SK-N-SH (cell line): ENCODE measurements around the gene GNG12. TPM values are rescaled to one million over a fixed set of nuclear protein-coding genes. Genes with fewer than 3 reads are reported as not detected.

ENCODE experiments used
- CTCF ChIA-PET: fragments of 300-600, 350-600 bp; formaldehyde crosslinking; extraction: SDS; loops from one replicate; lab custom pipeline; 2021; lab: Yijun Ruan, JAX
- POLR2A ChIA-PET: fragments of 350-600 bp; sonication (Branson Sonifier 250); formaldehyde crosslinking; extraction: SDS; loops from one replicate; lab custom pipeline; 2020; ENCODE audit warnings: antibody characterized with exemption, inconsistent platforms; lab: Yijun Ruan, JAX
- DNase-seq: peaks from one replicate; pipeline ENCODE4 v3.0.0; 2012
- H2AFZ ChIP-seq: fragments of 200-600 bp; sonication (generic); 2 replicates; pipeline ENCODE4 v1.8.1; 2016; ENCODE audit warnings: antibody characterized with exemption, mild to moderate bottlenecking, low read depth
- H3F3A ChIP-seq: fragments of 200-600 bp; sonication (generic); replicated peaks from 2 replicates; pipeline ENCODE3; 2016; ENCODE audit warnings: antibody characterized with exemption, mild to moderate bottlenecking; ENCODE audit not compliant: insufficient read depth
- H3K27ac ChIP-seq, 2 experiments: fragments of 200-500 bp in 1 of 2; fragments of 200-600 bp in 1 of 2; sonication (Bioruptor generic) in 1 of 2; sonication (generic), shearing (Covaris generic) in 1 of 2; 2 replicates each; pipeline versions ENCODE4 v1.5.1 to v1.6.1; 2014 to 2016; ENCODE audit warnings: low read depth in 2 of 2, inconsistent platforms in 1 of 2, low read length in 1 of 2, mild to moderate bottlenecking in 1 of 2, mixed read lengths in 1 of 2
- H3K27me3 ChIP-seq: fragments of 200-600 bp; sonication (generic), shearing (Covaris generic); 2 replicates; pipeline ENCODE4 v1.6.1; 2016; ENCODE audit warnings: mixed run types; ENCODE audit not compliant: insufficient read depth
- H3K36me3 ChIP-seq, 2 experiments: fragments of 200-500 bp in 1 of 2; fragments of 200-600 bp in 1 of 2; sonication (Bioruptor generic) in 1 of 2; sonication (generic) in 1 of 2; replicated peaks in 1 of 2; 2 replicates each; pipeline versions ENCODE3 to v1.5.1; 2014 to 2016; ENCODE audit warnings: low read length in 1 of 2, mild to moderate bottlenecking in 1 of 2; ENCODE audit not compliant: insufficient read depth in 2 of 2, control insufficient read depth in 1 of 2
- H3K4me1 ChIP-seq, 2 experiments: fragments of 200-500 bp in 1 of 2; fragments of 200-600 bp in 1 of 2; sonication (Bioruptor generic) in 1 of 2; sonication (generic), shearing (Covaris generic) in 1 of 2; 2 replicates each; pipeline versions ENCODE4 v1.5.1 to v1.6.1; 2014 to 2016; ENCODE audit warnings: low read depth in 1 of 2, low read length in 1 of 2, mixed run types in 1 of 2; ENCODE audit not compliant: insufficient read depth in 2 of 2, control insufficient read depth in 1 of 2
- H3K4me2 ChIP-seq: fragments of 200-600 bp; sonication (generic), shearing (Covaris generic); 2 replicates; pipeline ENCODE4 v1.6.1; 2017; ENCODE audit warnings: mixed run types
- H3K4me3 ChIP-seq, 2 experiments: fragments of 200-500 bp in 1 of 2; fragments of 200-600 bp in 1 of 2; sonication (Bioruptor generic) in 1 of 2; sonication (generic), shearing (Covaris generic) in 1 of 2; 2 replicates each; pipeline versions ENCODE4 v1.5.1 to v1.8.1; 2014 to 2016; ENCODE audit warnings: low read depth in 2 of 2, inconsistent platforms in 1 of 2, low read length in 1 of 2, mild to moderate bottlenecking in 1 of 2, mixed read lengths in 1 of 2, moderate library complexity in 1 of 2
- H3K79me2 ChIP-seq: fragments of 200-600 bp; sonication (generic); 2 replicates; pipeline ENCODE4 v1.8.1; 2017; ENCODE audit warnings: mild to moderate bottlenecking; ENCODE audit not compliant: insufficient read depth
- H3K9ac ChIP-seq: fragments of 200-600 bp; sonication (generic); 2 replicates; pipeline ENCODE4 v1.6.1; 2017; ENCODE audit warnings: mixed run types
- H3K9me2 ChIP-seq: fragments of 200-600 bp; sonication (generic); 2 replicates; pipeline ENCODE4 v1.6.1; 2017; ENCODE audit warnings: mixed run types
- H3K9me3 ChIP-seq: fragments of 200-600 bp; sonication (generic); 2 replicates; pipeline ENCODE4 v1.6.1; 2017; ENCODE audit warnings: mixed run types, mild to moderate bottlenecking, moderate library complexity
- H4K20me1 ChIP-seq: fragments of 200-600 bp; sonication (generic); 2 replicates; pipeline ENCODE4 v1.6.1; 2017; ENCODE audit warnings: mild to moderate bottlenecking, mixed run types; ENCODE audit not compliant: insufficient read depth
- EZH2phosphoT487 ChIP-seq: fragments of 200-600 bp; sonication (generic); IDR thresholded peaks from 2 replicates; pipeline ENCODE4 v1.6.1; 2017; ENCODE audit warnings: low read depth, mixed run types, mild to moderate bottlenecking, antibody characterized with exemption, moderate library complexity, borderline replicate concordance
- FOSL2 ChIP-seq: IDR thresholded peaks from 2 replicates; pipeline ENCODE4 v1.4.0; 2012; ENCODE audit warnings: low read depth, mild to moderate bottlenecking, moderate library complexity, borderline replicate concordance
- FOXM1 ChIP-seq: IDR thresholded peaks from 2 replicates; pipeline ENCODE4 v1.4.0; 2012; ENCODE audit warnings: low read depth, mild to moderate bottlenecking
- GABPA ChIP-seq: IDR thresholded peaks from 2 replicates; pipeline ENCODE4 v1.4.0; 2012; ENCODE audit warnings: low read depth, mild to moderate bottlenecking
- GATA2 ChIP-seq: sonication (generic); formaldehyde crosslinking; IDR thresholded peaks from 2 replicates; pipeline ENCODE4 v1.5.0; 2020; ENCODE audit warnings: mild to moderate bottlenecking, missing genetic modification reagents
- MAX ChIP-seq: IDR thresholded peaks from 2 replicates; pipeline ENCODE4 v1.4.0; 2012; ENCODE audit warnings: low read depth
- MEF2A ChIP-seq: IDR thresholded peaks from 2 replicates; pipeline ENCODE4 v1.4.0; 2012; ENCODE audit warnings: low read depth, borderline replicate concordance
- MXI1 ChIP-seq: IDR thresholded peaks from 2 replicates; pipeline ENCODE4 v1.6.1; 2012; ENCODE audit warnings: mild to moderate bottlenecking, low read depth, low read length, improper control_type of control experiment
- NFIC ChIP-seq: IDR thresholded peaks from 2 replicates; pipeline ENCODE4 v1.4.0; 2012; ENCODE audit warnings: borderline replicate concordance
- NRF1 ChIP-seq: IDR thresholded peaks from 2 replicates; pipeline ENCODE4 v1.6.1; 2012; ENCODE audit warnings: low read depth, mild to moderate bottlenecking, low read length
- RAD21 ChIP-seq: IDR thresholded peaks from 2 replicates; pipeline ENCODE4 v1.6.1; 2012; ENCODE audit warnings: mild to moderate bottlenecking, low read length
- RCOR1 ChIP-seq: fragments of 150-350 bp; IDR thresholded peaks from 2 replicates; pipeline ENCODE4 v1.6.1; 2017; ENCODE audit warnings: antibody characterized with exemption, low read length
- REST ChIP-seq: IDR thresholded peaks from 2 replicates; pipeline ENCODE4 v1.6.1; 2012; ENCODE audit warnings: mild to moderate bottlenecking, low read depth, low read length, moderate library complexity
- RFX5 ChIP-seq: IDR thresholded peaks from 2 replicates; pipeline ENCODE4 v1.6.1; 2012; ENCODE audit warnings: mild to moderate bottlenecking, improper control_type of control experiment, low read length
- SIN3A ChIP-seq: IDR thresholded peaks from 2 replicates; pipeline ENCODE4 v1.6.1; 2012; ENCODE audit warnings: low read depth, mild to moderate bottlenecking, low read length, moderate library complexity, borderline replicate concordance
- TAF1 ChIP-seq: IDR thresholded peaks from 2 replicates; pipeline ENCODE4 v1.6.1; 2012; ENCODE audit warnings: low read depth, mild to moderate bottlenecking, low read length, moderate library complexity, borderline replicate concordance
- TCF12 ChIP-seq: IDR thresholded peaks from 2 replicates; pipeline ENCODE4 v1.4.0; 2012
- TEAD4 ChIP-seq: IDR thresholded peaks from 2 replicates; pipeline ENCODE4 v1.4.0; 2012; ENCODE audit warnings: mild to moderate bottlenecking, borderline replicate concordance; ENCODE audit not compliant: insufficient read depth
- YY1 ChIP-seq: IDR thresholded peaks from 2 replicates; pipeline ENCODE4 v1.4.0; 2012; ENCODE audit warnings: low read depth, mild to moderate bottlenecking
- WGBS: methylation state at CpG from one replicate; pipeline ENCODE4 v1.1.6; 2017; ENCODE audit warnings: low lambda C conversion rate; 5-methylcytosine and 5-hydroxymethylcytosine counted together
- polyA plus RNA-seq, 3 experiments: library from polyadenylated mRNA; depleted of rRNA; stranded (reverse); fragments of >200 nt; gene quantifications; 2 replicates each; pipeline ENCODE4 v1.2.3, GENCODE V29; 2012
- TF ChIP-seq, protein P1 (sequence below): IDR thresholded peaks from 2 replicates; pipeline ENCODE4; 2012
- TF ChIP-seq, protein P2 (sequence below): IDR thresholded peaks from 2 replicates; pipeline ENCODE4 v1.4.0; 2012; ENCODE audit warnings: low read depth, borderline replicate concordance

GNG12 gene
- polyA plus RNA-seq, 1 of the 3 experiments (the other 2 are of a cell fraction): 41.2 TPM

GRCh38 chr1:67752306-67752705 is 81.0 kb downstream of the GNG12 start:
- ChIA-PET CTCF (interaction anchor here (0.8 to 13.2 kb wide), 4 partner anchors 13 to 215 kb away, joined by 3 to 284 read pairs (median 6); no protein-coding TSS in a partner anchor), POLR2A (interaction anchor here (0.7 kb wide), 1 partner anchor 192 kb away, joined by 3 read pairs; no protein-coding TSS in a partner anchor)
- no peak overlapping the region for H3K27ac ChIP-seq
- H3F3A ChIP-seq: peaks cover 32% of the 10 kb centered on the region
- no peaks in the 10 kb centered on the region for H3K9me2 ChIP-seq
- peaks cover 14 to 46% of the 10 kb centered on the region in 2 experiments for H3K4me1 ChIP-seq
- peaks cover 91% of the 10 kb centered on the region for H3K79me2 ChIP-seq
- no peak overlapping the region for H3K4me2 ChIP-seq
- peaks cover 0 to 6% of the 10 kb centered on the region in 2 experiments for H3K36me3 ChIP-seq
- 47% methylated on average over 2 of the region's 2 CpGs for WGBS
- TF ChIP-seq RFX5 (no peak), TEAD4 (no peak), FOXM1 (no peak), RAD21 (no peak), FOSL2 (peak; percentile 32; the same call in 1 of the 2 replicates), GABPA (no peak), YY1 (no peak), EZH2phosphoT487 (no peak), MEF2A (no peak), TCF12 (peak; percentile 26; the same call in 1 of the 2 replicates), SIN3A (no peak)
- TF ChIP-seq, protein P1, sequence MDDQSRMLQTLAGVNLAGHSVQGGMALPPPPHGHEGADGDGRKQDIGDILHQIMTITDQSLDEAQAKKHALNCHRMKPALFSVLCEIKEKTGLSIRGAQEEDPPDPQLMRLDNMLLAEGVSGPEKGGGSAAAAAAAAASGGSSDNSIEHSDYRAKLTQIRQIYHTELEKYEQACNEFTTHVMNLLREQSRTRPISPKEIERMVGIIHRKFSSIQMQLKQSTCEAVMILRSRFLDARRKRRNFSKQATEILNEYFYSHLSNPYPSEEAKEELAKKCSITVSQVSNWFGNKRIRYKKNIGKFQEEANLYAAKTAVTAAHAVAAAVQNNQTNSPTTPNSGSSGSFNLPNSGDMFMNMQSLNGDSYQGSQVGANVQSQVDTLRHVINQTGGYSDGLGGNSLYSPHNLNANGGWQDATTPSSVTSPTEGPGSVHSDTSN: peak; percentile 41
- TF ChIP-seq, all 33 proteins: peak for 3
- no peak overlapping the region for H3K9ac ChIP-seq
- H4K20me1 ChIP-seq: no peaks in the 10 kb centered on the region
- H2AFZ ChIP-seq: no peak overlapping the region
- no peak overlapping the region for H3K4me3 ChIP-seq
- no peak for DNase-seq
- no peaks in the 10 kb centered on the region for H3K27me3 ChIP-seq
- no peaks in the 10 kb centered on the region for H3K9me3 ChIP-seq

DNA sequence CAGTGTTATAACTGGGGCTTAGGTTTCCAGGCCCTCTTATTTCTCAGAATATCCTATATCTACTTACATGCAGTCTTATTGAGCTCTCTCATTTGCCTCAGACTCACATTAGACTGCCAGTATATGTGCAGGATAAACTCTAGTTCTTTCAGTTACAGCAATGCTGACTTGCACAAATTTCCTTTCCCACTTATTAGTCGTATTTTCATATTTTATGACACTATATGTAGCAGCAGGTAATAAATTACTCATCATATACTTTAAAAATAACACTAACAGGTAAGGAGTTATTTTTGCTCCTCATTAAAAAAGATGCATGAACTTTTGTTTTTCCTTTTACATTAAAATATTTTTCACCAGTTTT is 82.6 kb downstream of the GNG12 start:
- Histone ChIP-seq H3K27me3 (no peaks in the 10 kb centered on the region), H3K36me3 (peaks cover 0 to 6% of the 10 kb centered on the region in 2 experiments), H3K4me1 (peaks cover 10 to 62% of the 10 kb centered on the region in 2 experiments), H3F3A (peaks cover 32% of the 10 kb centered on the region), H3K9me2 (no peaks in the 10 kb centered on the region), H4K20me1 (no peaks in the 10 kb centered on the region), H2AFZ (no peak overlapping the region), H3K27ac (peak overlapping the region in 1 of 2 experiments; percentile 75; a peak in 3 of 4 replicates), H3K9ac (no peak overlapping the region), H3K9me3 (no peaks in the 10 kb centered on the region), H3K4me3 (no peak overlapping the region), H3K79me2 (peaks cover 91% of the 10 kb centered on the region), H3K4me2 (no peak overlapping the region)
- WGBS: 49% methylated on average over 1 of the region's 1 CpG
- DNase-seq: no peak
- CTCF ChIA-PET: interaction anchor here (1.2 to 13.2 kb wide), 4 partner anchors 9 to 213 kb away, joined by 3 to 284 read pairs (median 6); no protein-coding TSS in a partner anchor
- POLR2A ChIA-PET: no interaction called here
- TF ChIP-seq TAF1: no peak
- no peak for TF ChIP-seq MAX
- TF ChIP-seq, protein P1: no peak
- no peak for TF ChIP-seq TCF12
- TF ChIP-seq, protein P2, sequence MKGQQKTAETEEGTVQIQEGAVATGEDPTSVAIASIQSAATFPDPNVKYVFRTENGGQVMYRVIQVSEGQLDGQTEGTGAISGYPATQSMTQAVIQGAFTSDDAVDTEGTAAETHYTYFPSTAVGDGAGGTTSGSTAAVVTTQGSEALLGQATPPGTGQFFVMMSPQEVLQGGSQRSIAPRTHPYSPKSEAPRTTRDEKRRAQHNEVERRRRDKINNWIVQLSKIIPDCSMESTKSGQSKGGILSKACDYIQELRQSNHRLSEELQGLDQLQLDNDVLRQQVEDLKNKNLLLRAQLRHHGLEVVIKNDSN: no peak
- no peak for TF ChIP-seq GATA2 (CRISPR knock-in tag)
- no peak for TF ChIP-seq NFIC
- TF ChIP-seq MXI1: no peak
- TF ChIP-seq REST: no peak
- TF ChIP-seq EZH2phosphoT487: no peak
- no peak for TF ChIP-seq RAD21
- TF ChIP-seq GABPA: no peak
- no peak for TF ChIP-seq RCOR1
- no peak for TF ChIP-seq RFX5
- TF ChIP-seq NRF1: no peak
